Stomach (tissue), 9 donors: Measurements from ENCODE around the gene CELSR1. TPM values are rescaled to one million over a fixed set of nuclear protein-coding genes. Genes with fewer than 3 reads are reported as not detected.

Source experiments
- DNase-seq, 2 donors: peaks; one replicate each; pipeline versions ENCODE4 v3.0.0 to v3.0.0-alpha.2; 2013 to 2019
- H3K27ac ChIP-seq, 5 donors: fragments of 200-600 bp in 4 of 5; sonication (generic) in 4 of 5; one replicate each; pipeline ENCODE4 v1.5.1; 2013 to 2019; ENCODE audit warnings: mild to moderate bottlenecking in 1 of 5, moderate library complexity in 1 of 5
- H3K27me3 ChIP-seq, 3 donors: fragments of 200-600 bp; sonication (generic); one replicate each; pipeline ENCODE4 v1.5.1; 2017 to 2019; ENCODE audit warnings: mixed run types in 1 of 3
- H3K36me3 ChIP-seq, 4 donors: fragments of 200-600 bp; sonication (generic); 1 replicate in 3 of 4; 2 replicates in 1 of 4; pipeline ENCODE4 v1.5.1; 2016 to 2019
- H3K4me1 ChIP-seq, 4 donors: fragments of 200-600 bp; sonication (generic); one replicate each; pipeline ENCODE4 v1.5.1; 2016 to 2019
- H3K4me3 ChIP-seq, 4 donors: fragments of 200-600 bp; sonication (generic) in 3 of 4; one replicate each; pipeline ENCODE4 v1.5.1; 2016 to 2019; ENCODE audit warnings: mild to moderate bottlenecking in 1 of 4
- H3K9me3 ChIP-seq, 4 donors: fragments of 200-600 bp; sonication (generic); one replicate each; pipeline ENCODE4 v1.5.1; 2016 to 2019
- CTCF ChIP-seq, 7 experiments: fragments of 450-650 bp in 4 of 7; fragments of 200-600 bp in 3 of 7; sonication (generic) in 3 of 7; IDR thresholded peaks; one replicate each; pipeline ENCODE4 v1.5.1; 2016 to 2019; ENCODE audit warnings: antibody characterized with exemption in 7 of 7, control low read depth in 2 of 7, mild to moderate bottlenecking in 1 of 7
- EP300 ChIP-seq: sonication (generic); formaldehyde crosslinking; IDR thresholded peaks from one replicate; pipeline ENCODE4 v1.6.1; 2017; ENCODE audit warnings: antibody characterized with exemption
- POLR2A ChIP-seq, 4 donors: fragments of 450-650 bp; IDR thresholded peaks; one replicate each; pipeline ENCODE4 v1.6.1; 2016; ENCODE audit warnings: antibody characterized with exemption in 4 of 4, control low read depth in 2 of 4, mild to moderate bottlenecking in 1 of 4, moderate library complexity in 1 of 4
- POLR2AphosphoS5 ChIP-seq, 3 donors: sonication (generic); formaldehyde crosslinking; IDR thresholded peaks; one replicate each; pipeline ENCODE4 v1.6.1; 2016; ENCODE audit warnings: antibody characterized with exemption in 3 of 3
- WGBS, 5 donors: extraction: QIAGEN DNeasy Blood & Tissue Kit in 3 of 5; methylation state at CpG; one replicate each; pipeline versions ENCODE4 v1.1.5 to v1.1.7; 2013 to 2018; 5-methylcytosine and 5-hydroxymethylcytosine counted together
- intact Hi-C: fragments of 100-400 bp; cut with DNase I; formaldehyde crosslinking; loops from one replicate; pipeline ENCODE4 v1.15.1; 2023; ENCODE audit warnings: low total_unique reads
- polyA plus RNA-seq, 3 donors: library from polyadenylated mRNA; stranded (reverse); fragments of 200-250 nt; gene quantifications; one replicate each; pipeline ENCODE4 v1.2.3, GENCODE V29; 2013
- total RNA-seq, 5 donors: library from RNA; depleted of rRNA; stranded (reverse); fragments of >200 nt; gene quantifications; one replicate each; pipeline versions ENCODE4 v1.1.0 to v1.2.3, GENCODE V29; 2014 to 2016
- donor health status: healthy with polysubstance abuse.
- donor health status: Bipolar disorder and iron deficiency.
- donor health status: healthy.

Gene CELSR1
- total and polyA plus RNA-seq, 8 donors, result 0.29 to 78.2 (median 13.4) TPM

DNA sequence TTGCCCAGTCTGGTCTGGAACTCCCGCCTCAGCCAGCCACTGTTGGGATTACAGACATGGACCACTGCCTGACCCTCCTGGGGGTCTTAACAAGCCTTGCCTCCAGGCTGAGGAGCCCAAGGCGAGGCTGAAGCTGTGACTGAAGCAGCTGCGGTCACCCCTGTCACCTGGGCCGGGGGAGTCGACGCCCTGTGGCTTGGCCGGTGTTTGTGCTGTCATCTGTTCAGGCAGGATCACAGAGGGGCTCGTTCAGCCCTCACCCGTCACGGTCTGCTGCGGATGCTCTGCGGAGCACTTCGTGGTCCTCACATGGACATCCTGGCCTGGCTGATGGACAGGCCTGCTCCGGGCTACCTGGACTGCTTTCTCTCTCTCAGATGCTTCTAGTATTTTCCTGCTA lies 178.1 kb downstream of the CELSR1 start:
- peaks cover 0 to 9% (median 0%) of the 10 kb centered on the region in 3 donors for H3K27me3 ChIP-seq
- H3K9me3 ChIP-seq, result no peaks in the 10 kb centered on the region
- no peak for TF ChIP-seq POLR2AphosphoS5 (IDR thresholded peaks at IDR 0.05)
- H3K27ac ChIP-seq, result no peak overlapping the region
- peaks cover 19 to 82% (median 61%) of the 10 kb centered on the region in 4 donors for H3K36me3 ChIP-seq
- H3K4me1 ChIP-seq, result peaks cover 0 to 4% (median 2%) of the 10 kb centered on the region in 4 donors
- DNase-seq, result no peak
- no peak overlapping the region for H3K4me3 ChIP-seq
- intact Hi-C loops, result no loop called here
- 79 to 91% (median 88%) methylated on average over 4 to 14 of the region's 14 CpGs for WGBS, 5 donors

- 84 to 93% (median 91%) methylated on average over 6 of the region's 6 CpGs for WGBS, 5 donors
Measured at GRCh38 chr22:46358766-46359165, 178.7 kb downstream of the CELSR1 start.

GRCh38 chr22:46357711-46358520 lies 179.5 kb downstream of the CELSR1 start:
- intact Hi-C loops, result no loop called here

More at GRCh38 chr22:46358766-46359165, 178.7 kb downstream of the CELSR1 start:
- Histone ChIP-seq H3K9me3 (no peaks in the 10 kb centered on the region), H3K27ac (no peak overlapping the region), H3K4me1 (peaks cover 0 to 4% (median 2%) of the 10 kb centered on the region in 4 donors), H3K4me3 (no peak overlapping the region), H3K27me3 (peaks cover 0 to 3% (median 0%) of the 10 kb centered on the region in 3 donors), H3K36me3 (peaks cover 25 to 82% (median 62%) of the 10 kb centered on the region in 4 donors)
- TF ChIP-seq POLR2A (IDR thresholded peaks at IDR 0.05) (no peak), EP300 (no peak), POLR2AphosphoS5 (IDR thresholded peaks at IDR 0.05) (no peak), CTCF (IDR thresholded peaks at IDR 0.05) (no peak)
- intact Hi-C loops, result no loop called here
- no peak for DNase-seq

GRCh38 chr22:46356496-46357480 lies 180.6 kb downstream of the CELSR1 start:
- H3K4me3 ChIP-seq, result no peak overlapping the region
- no peak for DNase-seq
- peaks cover 4 to 13% (median 9%) of the 10 kb centered on the region in 4 donors for H3K4me1 ChIP-seq
- H3K36me3 ChIP-seq, result peaks cover 42 to 91% (median 77%) of the 10 kb centered on the region in 4 donors
- no peak for TF ChIP-seq EP300
- TF ChIP-seq CTCF (IDR thresholded peaks at IDR 0.05), result no peak
- TF ChIP-seq POLR2A (IDR thresholded peaks at IDR 0.05), result no peak
- TF ChIP-seq POLR2AphosphoS5 (IDR thresholded peaks at IDR 0.05), result no peak
- WGBS, 5 donors, result 89 to 93% (median 90%) methylated on average over 13 to 23 of the region's 23 CpGs
- no peaks in the 10 kb centered on the region for H3K9me3 ChIP-seq
- H3K27ac ChIP-seq, result no peak overlapping the region
- intact Hi-C loops, result no loop called here
- H3K27me3 ChIP-seq, result no peaks in the 10 kb centered on the region

More at GRCh38 chr22:46357711-46358520, 179.5 kb downstream of the CELSR1 start:
- Histone ChIP-seq H3K4me3 (no peak overlapping the region), H3K36me3 (peaks cover 31 to 84% (median 66%) of the 10 kb centered on the region in 4 donors), H3K27ac (no peak overlapping the region), H3K9me3 (no peaks in the 10 kb centered on the region), H3K27me3 (no peaks in the 10 kb centered on the region), H3K4me1 (peaks cover 4 to 8% (median 6%) of the 10 kb centered on the region in 4 donors)
- no peak for TF ChIP-seq POLR2A (IDR thresholded peaks at IDR 0.05)
- TF ChIP-seq EP300, result no peak
- TF ChIP-seq CTCF (IDR thresholded peaks at IDR 0.05), result no peak
- TF ChIP-seq POLR2AphosphoS5 (IDR thresholded peaks at IDR 0.05), result no peak
- 82 to 86% (median 83%) methylated on average over 11 to 19 of the region's 19 CpGs for WGBS, 5 donors
- no peak for DNase-seq
